Vagina (tissue), 2 donors: ENCODE measurements around the gene HSBP1L1. TPM values are rescaled to one million over a fixed set of nuclear protein-coding genes. Genes with fewer than 3 reads are reported as not detected.

ENCODE experiments used
- DNase-seq, 2 donors: peaks; one replicate each; pipeline ENCODE4 v3.0.0-alpha.2; 2017; ENCODE audit errors: extremely low spot score in 2 of 2
- H3K27ac ChIP-seq: fragments of 200-600 bp; sonication (generic); one replicate; pipeline ENCODE4 v1.5.1; 2019
- H3K27me3 ChIP-seq: fragments of 200-600 bp; sonication (generic); one replicate; pipeline ENCODE4 v1.5.1; 2019
- H3K36me3 ChIP-seq, 2 donors: fragments of 200-600 bp; sonication (generic); one replicate each; pipeline ENCODE4 v1.5.1; 2017 to 2019
- H3K4me1 ChIP-seq: fragments of 200-600 bp; sonication (generic); one replicate; pipeline ENCODE4 v1.5.1; 2019
- H3K4me3 ChIP-seq, 2 donors: fragments of 200-600 bp; sonication (generic); 1 replicate in 1 of 2; 2 replicates in 1 of 2; pipeline ENCODE4 v1.5.1; 2016 to 2019
- H3K9me3 ChIP-seq: fragments of 200-600 bp; sonication (generic); one replicate; pipeline ENCODE4 v1.5.1; 2019
- POLR2A ChIP-seq, 2 donors: fragments of 450-650 bp; IDR thresholded peaks; one replicate each; pipeline ENCODE4 v1.6.1; 2017; ENCODE audit warnings: antibody characterized with exemption in 2 of 2, mild to moderate bottlenecking in 2 of 2, moderate library complexity in 2 of 2
- POLR2AphosphoS5 ChIP-seq, 2 donors: sonication (generic); formaldehyde crosslinking; IDR thresholded peaks; one replicate each; pipeline ENCODE4 v1.9.0; 2017; ENCODE audit warnings: antibody characterized with exemption in 2 of 2, mild to moderate bottlenecking in 2 of 2, low read depth in 1 of 2; ENCODE audit not compliant: insufficient read depth in 1 of 2
- intact Hi-C: fragments of 100-400 bp; cut with DNase I; formaldehyde crosslinking; loops from one replicate; pipeline ENCODE4 v1.15.1; 2023
- total RNA-seq: library from RNA; depleted of rRNA; stranded (reverse); fragments of >200 nt; gene quantifications from one replicate; pipeline ENCODE4 v1.2.3, GENCODE V29; 2016
- TF ChIP-seq, protein P1 (sequence below), 3 experiments: fragments of 450-650 bp in 2 of 3; fragments of 200-600 bp in 1 of 3; sonication (generic) in 1 of 3; IDR thresholded peaks; one replicate each; pipeline ENCODE4 v1.5.1; 2017 to 2019; ENCODE audit warnings: antibody characterized with exemption in 3 of 3, mild to moderate bottlenecking in 2 of 3, moderate library complexity in 2 of 3

The HSBP1L1 gene
- total RNA-seq, 1 donor from 2014 or later, result 32.2 TPM

DNA sequence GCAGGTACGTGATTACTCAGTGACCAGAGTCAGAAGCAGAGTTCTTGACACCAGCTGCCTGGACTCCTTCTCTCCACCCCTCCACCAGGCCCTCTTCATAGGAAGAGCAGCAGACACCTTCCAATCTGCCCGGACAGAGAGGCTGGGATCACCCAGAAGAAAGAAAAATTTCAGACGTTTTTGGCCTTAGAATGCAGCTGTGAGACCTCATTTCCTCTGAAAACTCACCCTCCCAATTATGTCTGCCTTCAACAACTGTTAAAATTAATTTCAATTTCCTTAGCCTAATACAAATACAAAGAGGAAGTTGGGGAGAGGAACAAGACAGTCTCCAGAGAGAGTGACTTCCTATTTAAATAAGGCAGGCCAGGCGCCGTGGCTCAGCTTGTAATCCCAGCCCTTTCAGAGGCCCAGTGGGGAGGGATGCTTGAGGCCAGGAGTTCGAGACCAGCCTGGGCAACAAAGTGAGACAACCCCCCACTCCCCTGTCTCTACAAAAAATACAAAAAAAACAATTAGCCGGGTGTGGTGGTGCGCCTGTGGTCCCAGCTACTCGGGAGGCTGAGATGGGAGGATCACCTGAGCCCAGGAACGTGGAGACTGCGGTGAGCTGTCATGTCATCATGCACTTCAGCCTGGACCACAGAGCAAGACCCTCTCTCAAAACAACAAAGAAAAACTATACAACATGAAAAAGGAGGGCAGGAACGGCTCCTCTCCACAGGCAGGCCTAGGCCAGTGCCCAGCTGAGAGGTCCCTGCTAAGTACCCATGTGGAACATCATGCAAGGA, 14.6 kb upstream of the HSBP1L1 start:
- Histone ChIP-seq H3K4me3 (peak overlapping the region; percentile 89 to 100), H3K27me3 (no peaks in the 10 kb centered on the region), H3K27ac (peak overlapping the region; percentile 87), H3K9me3 (no peaks in the 10 kb centered on the region), H3K36me3 (no peaks in the 10 kb centered on the region), H3K4me1 (peaks cover 67% of the 10 kb centered on the region)
- no peak for DNase-seq
- intact Hi-C loops, result no loop called here
- TF ChIP-seq POLR2AphosphoS5 (IDR thresholded peaks at IDR 0.05; ENCODE audit: insufficient read depth in 1 of 2, low read depth in 1 of 2), result peak; percentile 8 to 40
- TF ChIP-seq, protein P1, sequence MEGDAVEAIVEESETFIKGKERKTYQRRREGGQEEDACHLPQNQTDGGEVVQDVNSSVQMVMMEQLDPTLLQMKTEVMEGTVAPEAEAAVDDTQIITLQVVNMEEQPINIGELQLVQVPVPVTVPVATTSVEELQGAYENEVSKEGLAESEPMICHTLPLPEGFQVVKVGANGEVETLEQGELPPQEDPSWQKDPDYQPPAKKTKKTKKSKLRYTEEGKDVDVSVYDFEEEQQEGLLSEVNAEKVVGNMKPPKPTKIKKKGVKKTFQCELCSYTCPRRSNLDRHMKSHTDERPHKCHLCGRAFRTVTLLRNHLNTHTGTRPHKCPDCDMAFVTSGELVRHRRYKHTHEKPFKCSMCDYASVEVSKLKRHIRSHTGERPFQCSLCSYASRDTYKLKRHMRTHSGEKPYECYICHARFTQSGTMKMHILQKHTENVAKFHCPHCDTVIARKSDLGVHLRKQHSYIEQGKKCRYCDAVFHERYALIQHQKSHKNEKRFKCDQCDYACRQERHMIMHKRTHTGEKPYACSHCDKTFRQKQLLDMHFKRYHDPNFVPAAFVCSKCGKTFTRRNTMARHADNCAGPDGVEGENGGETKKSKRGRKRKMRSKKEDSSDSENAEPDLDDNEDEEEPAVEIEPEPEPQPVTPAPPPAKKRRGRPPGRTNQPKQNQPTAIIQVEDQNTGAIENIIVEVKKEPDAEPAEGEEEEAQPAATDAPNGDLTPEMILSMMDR (IDR thresholded peaks at IDR 0.05), result no peak
- TF ChIP-seq POLR2A (IDR thresholded peaks at IDR 0.05), result no peak

DNA sequence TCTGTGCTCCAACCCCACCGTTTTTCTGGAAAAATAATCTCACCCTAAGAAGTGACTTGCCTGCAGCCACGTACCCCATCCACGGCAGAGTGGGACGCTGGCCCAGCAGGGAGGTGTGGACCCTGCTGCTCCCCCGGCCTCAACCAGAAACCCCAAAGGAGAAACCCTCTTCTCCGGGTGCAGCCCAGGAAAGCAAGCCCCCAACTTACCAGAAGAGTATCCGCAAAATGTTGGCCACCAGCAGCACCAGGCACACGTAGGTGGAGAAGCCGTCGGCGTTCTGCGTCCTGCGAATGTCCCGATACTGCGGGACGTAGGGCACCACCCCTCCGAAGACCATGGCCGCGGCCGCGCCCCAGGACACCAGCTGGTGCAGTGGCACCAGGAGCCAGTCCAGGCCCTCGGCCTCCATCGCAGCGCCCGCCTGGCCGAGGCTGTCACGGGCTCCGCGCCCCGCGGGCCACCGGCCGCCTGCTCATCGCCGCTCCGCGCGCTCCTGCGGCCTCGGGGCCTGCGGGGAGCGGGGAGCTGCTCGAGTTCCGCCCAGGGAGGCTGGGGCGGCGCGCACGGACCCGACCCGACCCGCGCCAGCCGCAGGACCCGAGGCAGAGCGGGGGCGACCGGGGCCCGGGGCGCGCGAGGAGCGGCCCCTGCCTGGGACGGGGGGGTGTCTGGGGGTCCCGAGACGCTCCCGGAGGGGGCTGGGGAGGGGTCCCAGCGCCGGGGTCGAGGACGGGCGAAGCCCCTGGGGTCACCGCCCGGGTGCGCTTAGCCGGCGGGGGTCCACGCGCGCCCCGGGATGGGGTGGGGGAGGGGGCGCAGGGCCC, 13.7 kb upstream of the HSBP1L1 start:
- no peak for DNase-seq
- peak overlapping the region; percentile 89 to 100 for H3K4me3 ChIP-seq
- H3K4me1 ChIP-seq, result peaks cover 58% of the 10 kb centered on the region
- no peaks in the 10 kb centered on the region for H3K9me3 ChIP-seq
- no peak for TF ChIP-seq POLR2AphosphoS5 (IDR thresholded peaks at IDR 0.05; ENCODE audit: insufficient read depth in 1 of 2, low read depth in 1 of 2)
- TF ChIP-seq POLR2A (IDR thresholded peaks at IDR 0.05), result no peak
- TF ChIP-seq, protein P1 (IDR thresholded peaks at IDR 0.05), result no peak
- no peaks in the 10 kb centered on the region for H3K36me3 ChIP-seq
- intact Hi-C loops, result no loop called here
- H3K27me3 ChIP-seq, result no peaks in the 10 kb centered on the region
- peak overlapping the region; percentile 87 for H3K27ac ChIP-seq

DNA sequence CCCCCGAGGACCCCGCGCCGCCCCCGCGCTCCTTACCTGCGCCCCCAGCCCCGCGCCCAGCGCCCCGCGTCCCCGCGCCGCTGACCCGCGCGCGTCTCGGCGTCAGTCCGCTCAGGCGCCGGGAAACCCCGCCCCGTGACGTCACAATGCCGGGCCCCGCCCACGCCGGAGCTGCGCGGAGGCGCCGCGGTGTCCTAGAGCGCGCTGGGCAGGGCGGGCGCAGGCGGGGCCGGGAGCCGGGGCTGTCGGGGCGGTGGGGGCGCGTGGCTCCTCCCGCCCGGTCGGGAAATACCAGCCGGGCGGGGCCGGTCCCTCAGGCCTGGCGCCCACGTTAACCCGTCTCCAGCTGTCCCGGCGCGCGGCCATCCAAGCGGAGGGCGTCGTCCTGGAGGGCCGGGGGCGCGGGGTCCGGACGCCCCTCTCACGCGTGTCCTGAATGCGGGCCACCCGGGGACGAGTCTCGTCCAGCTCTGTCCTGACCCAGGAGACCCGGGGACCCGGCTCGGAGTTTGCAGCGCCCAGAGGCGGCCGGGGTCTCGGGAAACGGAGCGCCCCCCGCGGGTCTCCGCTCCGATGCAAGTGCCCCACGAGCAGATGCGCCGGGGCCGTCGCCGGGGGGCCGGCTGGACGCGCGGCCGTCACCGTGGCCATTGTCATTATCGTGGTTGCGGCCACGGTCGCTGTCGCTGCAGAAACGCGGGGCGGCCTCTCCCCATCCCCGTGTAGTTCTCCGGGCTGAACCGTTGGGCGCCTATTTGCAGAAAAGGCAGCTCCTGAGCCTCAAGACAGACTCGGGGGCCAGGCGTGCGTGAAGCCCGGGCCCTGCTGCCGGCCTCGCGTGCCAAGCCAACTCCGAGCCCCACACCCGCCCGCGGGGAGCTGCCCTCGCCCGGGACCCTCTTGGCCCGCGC, 12.6 kb upstream of the HSBP1L1 start, which contains the start of gene SLC66A2:
Gene SLC66A2, minus strand, starts transcription at position 109 of the 911 bp plus-strand sequence. CDS start 727 bp downstream, outside the sequence.
- no peaks in the 10 kb centered on the region for H3K27me3 ChIP-seq
- peak in 1 of 2 donors; percentile 69 for TF ChIP-seq POLR2A (IDR thresholded peaks at IDR 0.05)
- TF ChIP-seq POLR2AphosphoS5 (IDR thresholded peaks at IDR 0.05; ENCODE audit: insufficient read depth in 1 of 2, low read depth in 1 of 2), result peak in 1 of 2 donors; percentile 11
- TF ChIP-seq, protein P1 (IDR thresholded peaks at IDR 0.05), result no peak
- H3K27ac ChIP-seq, result peak within 1 kb of the TSS; percentile 87
- no peaks in the 10 kb centered on the region for H3K36me3 ChIP-seq
- H3K4me3 ChIP-seq, result peak within 1 kb of the TSS; percentile 89 to 100
- intact Hi-C loops, result no loop called here
- no peaks in the 10 kb centered on the region for H3K9me3 ChIP-seq
- peaks cover 49% of the 10 kb centered on the region for H3K4me1 ChIP-seq
- no peak for DNase-seq

DNA sequence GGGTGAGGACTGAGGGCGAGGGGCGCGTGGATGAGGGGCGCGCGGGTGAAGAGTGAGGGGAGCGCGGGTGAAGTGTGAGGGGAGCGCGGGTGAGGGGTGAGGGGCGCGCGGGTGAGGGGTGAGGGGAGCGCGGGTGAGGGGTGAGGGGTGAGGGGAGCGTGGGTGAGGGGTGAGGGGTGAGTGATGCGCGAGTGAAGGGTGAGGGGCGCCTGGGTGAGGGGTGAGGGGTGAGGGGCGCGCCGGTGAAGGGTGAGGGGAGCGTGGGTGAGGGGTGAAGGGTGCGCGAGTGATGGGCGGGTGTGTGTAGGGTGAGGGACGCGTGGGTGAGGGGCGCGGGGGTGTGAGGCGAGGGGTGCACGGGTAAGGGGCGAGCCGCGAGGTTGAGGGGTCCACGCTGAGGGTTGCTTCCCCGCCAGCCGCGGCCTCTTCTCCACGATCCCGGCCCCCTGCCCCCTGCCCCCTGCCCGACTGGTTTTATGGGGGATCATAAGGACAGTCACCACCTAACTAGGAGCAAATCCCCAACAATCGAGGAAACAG, 11.9 kb upstream of the HSBP1L1 start:
- Histone ChIP-seq H3K27me3 (no peaks in the 10 kb centered on the region), H3K36me3 (no peaks in the 10 kb centered on the region), H3K4me3 (peak overlapping the region; percentile 89 to 100), H3K4me1 (peaks cover 41% of the 10 kb centered on the region), H3K9me3 (no peaks in the 10 kb centered on the region), H3K27ac (peak overlapping the region; percentile 87)
- DNase-seq, result no peak
- TF ChIP-seq POLR2AphosphoS5 (IDR thresholded peaks at IDR 0.05; ENCODE audit: insufficient read depth in 1 of 2, low read depth in 1 of 2), result no peak
- TF ChIP-seq, protein P1 (IDR thresholded peaks at IDR 0.05), result no peak
- intact Hi-C loops, result no loop called here
